GM18870 (cell line): ENCODE measurements around the gene SNRPD3.

Source experiments
- ATAC-seq: cut with Tn5 transposase; IDR thresholded peaks from one replicate; pipeline ENCODE4 v1.9.1; 2021; ENCODE audit warnings: moderate library complexity; ENCODE audit not compliant: unreplicated experiment

The SNRPD3 gene

GRCh38 chr22:24565077-24565476 is 9.3 kb downstream of the SNRPD3 start:
- no peak for ATAC-seq

DNA sequence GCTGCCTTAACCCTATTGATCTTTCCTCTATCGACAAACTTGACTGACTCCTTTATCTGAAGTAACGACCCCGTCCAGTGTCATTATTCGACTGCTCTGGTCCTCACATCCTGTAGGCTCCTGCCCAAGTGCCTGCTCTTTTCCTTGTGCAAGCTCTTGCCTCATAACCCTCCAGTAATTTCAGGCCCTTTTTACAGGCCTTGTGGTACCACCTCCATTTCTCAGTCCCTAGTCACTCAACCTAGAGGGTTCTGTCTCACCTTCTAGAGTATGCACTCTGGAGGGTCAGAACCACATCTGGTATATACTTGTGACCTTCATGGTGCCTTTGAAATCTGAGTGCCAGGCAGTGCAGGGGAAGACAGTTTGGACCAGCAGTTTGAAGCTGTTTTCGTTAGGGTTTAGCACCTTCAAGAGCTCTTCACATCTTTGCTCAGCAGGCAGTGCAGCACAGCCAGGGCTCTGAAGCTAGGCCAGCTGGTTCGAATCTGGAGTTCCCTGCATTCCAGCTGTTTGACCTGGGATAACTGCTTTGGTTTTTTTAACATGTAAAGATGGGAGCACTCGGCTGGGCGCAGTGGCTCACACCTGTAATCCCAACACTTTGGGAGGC is 11.2 kb downstream of the SNRPD3 start:
- no peak for ATAC-seq

GRCh38 chr22:24567668-24568067 is 11.9 kb downstream of the SNRPD3 start:
- no peak for ATAC-seq

DNA sequence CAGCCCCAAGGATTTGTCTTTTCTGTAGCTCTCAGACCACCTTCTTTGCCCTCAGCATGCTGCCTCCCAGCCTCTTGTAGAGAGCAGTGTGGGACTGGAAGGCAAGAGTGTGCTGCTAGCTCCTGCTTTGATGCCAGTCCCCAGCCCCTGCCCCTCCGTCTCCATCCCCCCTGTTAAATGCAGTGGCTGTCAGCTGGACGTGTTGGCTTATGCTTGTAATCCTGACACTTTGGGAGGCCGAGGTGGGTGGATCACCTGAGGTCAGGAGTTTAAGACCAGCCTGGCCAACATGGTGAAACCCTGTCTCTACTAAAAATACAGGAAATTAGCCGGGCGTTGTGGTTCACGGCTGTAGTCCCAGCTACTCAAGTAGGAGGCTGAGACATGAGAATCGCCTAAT is 15.5 kb downstream of the SNRPD3 start:
- ATAC-seq: no peak

DNA sequence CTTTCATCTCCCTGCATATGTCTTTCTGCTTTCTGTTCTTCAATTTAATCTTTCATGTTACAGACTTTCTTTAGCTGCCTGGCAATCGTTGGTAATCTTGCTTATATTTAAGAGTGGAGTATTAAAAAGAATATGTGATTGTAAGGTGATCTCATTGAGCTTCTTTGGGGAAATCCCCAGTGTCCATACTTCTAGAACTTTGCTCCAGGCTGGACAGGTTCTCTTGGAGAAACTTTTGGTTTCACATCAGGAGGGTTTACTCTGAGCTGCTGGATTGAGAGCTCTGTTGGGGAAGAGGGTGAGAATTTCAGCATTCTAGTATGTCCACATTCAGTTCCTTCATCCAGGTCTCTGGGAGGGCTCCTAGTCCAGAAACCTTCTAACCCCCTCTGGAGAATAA is 21.0 kb downstream of the SNRPD3 start:
- ATAC-seq: no peak

GRCh38 chr22:24578355-24579257 is 22.8 kb downstream of the SNRPD3 start:
- ATAC-seq: no peak

GRCh38 chr22:24579258-24579601 is 23.4 kb downstream of the SNRPD3 start:
- no peak for ATAC-seq

DNA sequence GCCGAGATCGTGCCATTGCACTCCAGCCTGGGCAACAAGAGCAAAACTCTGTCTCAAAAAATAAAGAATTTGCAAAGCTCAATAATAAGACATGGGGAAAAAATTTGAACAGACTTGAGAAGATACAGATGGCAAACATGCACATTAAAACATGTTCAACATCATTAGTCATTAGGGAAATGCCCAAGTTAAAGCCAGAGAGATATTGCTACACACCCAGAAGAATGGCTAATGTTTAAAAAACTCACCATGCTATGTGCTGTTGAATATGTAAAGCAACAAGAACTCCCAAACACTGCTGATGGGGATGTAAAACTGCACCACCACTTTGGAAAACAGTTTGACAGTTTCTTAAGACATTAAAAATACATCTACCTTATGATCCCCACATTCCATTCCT is 24.5 kb downstream of the SNRPD3 start:
- ATAC-seq: no peak

- ATAC-seq: no peak
These were observed 26.4 kb downstream of the SNRPD3 start for GRCh38 chr22:24582056-24582814.

DNA sequence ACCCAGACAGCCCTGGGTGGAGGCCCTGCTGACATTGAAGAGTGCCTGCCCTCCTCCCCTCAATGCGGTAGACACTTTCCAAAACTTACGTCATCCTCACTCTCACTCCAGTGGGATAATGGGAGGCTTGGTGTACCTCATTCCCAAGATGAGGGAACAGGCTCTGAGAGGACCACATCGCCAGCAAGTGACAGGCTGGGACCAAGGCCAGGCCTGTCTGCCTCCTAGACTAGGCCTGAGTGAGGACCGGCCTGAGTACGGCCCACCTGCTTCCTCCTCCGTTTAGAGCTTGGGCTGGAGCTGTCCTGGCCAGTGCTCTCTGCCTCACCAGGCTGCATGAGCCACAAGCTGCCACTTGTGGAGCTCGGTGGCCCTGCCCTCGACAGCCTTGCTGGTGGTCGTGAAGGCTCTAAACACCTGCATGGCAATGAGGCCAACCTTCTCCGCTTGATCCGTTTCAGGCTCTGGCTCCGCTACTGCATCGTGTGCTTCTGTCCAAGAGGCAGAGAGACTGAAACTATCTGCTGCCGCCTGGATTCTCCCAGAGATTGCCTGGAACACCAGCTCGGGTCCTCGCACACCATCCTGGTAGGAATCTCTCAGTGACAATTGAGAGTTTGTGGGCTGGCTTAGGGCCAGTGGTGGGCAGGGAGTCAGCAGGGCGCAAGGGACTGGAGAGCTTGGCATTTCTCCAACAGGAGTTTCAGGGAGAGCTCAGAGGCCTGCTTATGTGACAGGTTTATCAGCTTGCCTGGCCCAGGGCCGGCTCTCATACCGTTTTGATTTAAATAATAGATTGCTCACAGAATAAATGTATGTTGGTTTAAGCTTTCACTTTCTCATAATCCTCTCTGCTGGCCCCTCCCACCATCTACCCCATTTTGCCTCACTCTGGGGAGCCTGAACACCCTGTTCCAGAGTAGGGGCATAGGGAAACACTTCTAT is 27.7 kb downstream of the SNRPD3 start:
- no peak for ATAC-seq

- ATAC-seq: no peak
These were observed 28.5 kb downstream of the SNRPD3 start for GRCh38 chr22:24584166-24584790.

DNA sequence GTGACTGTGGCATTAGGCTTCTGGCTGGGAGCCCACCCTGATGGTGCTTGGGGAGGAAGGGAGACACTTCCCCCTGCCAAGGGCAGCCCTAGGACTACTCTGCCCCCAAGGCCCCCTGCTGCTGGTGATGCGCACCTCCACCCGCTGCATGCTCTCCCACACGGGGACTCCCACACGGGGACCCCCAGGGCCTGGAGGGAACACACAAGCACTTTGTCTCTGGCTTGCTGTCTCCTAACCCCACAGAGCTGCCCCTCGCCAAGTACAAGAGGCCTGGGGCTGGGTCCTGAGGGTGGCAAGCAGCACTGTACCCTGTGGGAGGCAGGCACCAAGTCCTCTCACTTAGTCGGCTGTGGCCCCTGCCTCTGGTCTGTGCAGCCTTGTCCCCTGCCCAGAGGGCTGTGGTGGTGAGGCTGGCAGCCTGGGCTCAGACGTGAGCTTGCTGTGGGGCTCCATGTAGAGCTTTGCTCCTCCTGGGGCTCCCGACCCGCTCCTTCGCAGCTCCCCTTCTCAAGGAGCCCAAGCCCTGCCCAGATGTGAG is 29.1 kb downstream of the SNRPD3 start:
- no peak for ATAC-seq

- ATAC-seq: no peak
These were observed 29.7 kb downstream of the SNRPD3 start for GRCh38 chr22:24585461-24585860.

GRCh38 chr22:24585927-24586546 is 30.2 kb downstream of the SNRPD3 start:
- no peak for ATAC-seq

- ATAC-seq: no peak
These were observed 31.5 kb downstream of the SNRPD3 start for GRCh38 chr22:24587251-24587650.

DNA sequence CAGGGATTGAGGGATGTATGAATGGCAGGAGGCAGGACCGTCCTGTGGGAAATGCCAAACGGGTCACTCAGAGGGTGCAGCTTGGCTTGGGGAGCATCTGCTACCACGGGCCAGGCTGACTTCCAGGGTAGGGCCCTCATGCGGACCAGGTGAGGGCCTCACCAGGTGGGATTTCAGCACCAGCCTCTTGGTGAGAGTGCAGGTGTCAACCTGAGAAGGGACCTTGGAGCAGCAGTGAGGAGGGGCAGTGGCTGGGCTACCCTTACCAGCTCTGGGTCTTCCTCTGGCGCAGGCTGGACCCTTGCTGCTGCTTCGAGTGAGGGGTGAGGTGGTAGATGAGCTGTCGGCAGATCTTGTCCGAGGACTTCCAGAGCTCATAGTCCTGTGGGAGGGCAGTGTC is 32.1 kb downstream of the SNRPD3 start:
- ATAC-seq: no peak

- no peak for ATAC-seq
These were observed 32.6 kb downstream of the SNRPD3 start for GRCh38 chr22:24588381-24588756.

- no peak for ATAC-seq
These were observed 33.1 kb downstream of the SNRPD3 start for GRCh38 chr22:24588757-24589481.

GRCh38 chr22:24589518-24590030 is 33.8 kb downstream of the SNRPD3 start:
- no peak for ATAC-seq
